GM21423 (cell line): Measurements from ENCODE around the gene PTK6.
"Not testable (repeated sequence)": the region's sequence is repeated elsewhere in the genome, so short reads cannot be mapped to it uniquely, and the experiment has no call there.

ENCODE experiments used
- ATAC-seq: cut with Tn5 transposase; IDR thresholded peaks from one replicate; pipeline ENCODE4 v1.9.1; 2021; ENCODE audit warnings: mild to moderate bottlenecking, moderate library complexity; ENCODE audit not compliant: unreplicated experiment

PTK6 gene

DNA sequence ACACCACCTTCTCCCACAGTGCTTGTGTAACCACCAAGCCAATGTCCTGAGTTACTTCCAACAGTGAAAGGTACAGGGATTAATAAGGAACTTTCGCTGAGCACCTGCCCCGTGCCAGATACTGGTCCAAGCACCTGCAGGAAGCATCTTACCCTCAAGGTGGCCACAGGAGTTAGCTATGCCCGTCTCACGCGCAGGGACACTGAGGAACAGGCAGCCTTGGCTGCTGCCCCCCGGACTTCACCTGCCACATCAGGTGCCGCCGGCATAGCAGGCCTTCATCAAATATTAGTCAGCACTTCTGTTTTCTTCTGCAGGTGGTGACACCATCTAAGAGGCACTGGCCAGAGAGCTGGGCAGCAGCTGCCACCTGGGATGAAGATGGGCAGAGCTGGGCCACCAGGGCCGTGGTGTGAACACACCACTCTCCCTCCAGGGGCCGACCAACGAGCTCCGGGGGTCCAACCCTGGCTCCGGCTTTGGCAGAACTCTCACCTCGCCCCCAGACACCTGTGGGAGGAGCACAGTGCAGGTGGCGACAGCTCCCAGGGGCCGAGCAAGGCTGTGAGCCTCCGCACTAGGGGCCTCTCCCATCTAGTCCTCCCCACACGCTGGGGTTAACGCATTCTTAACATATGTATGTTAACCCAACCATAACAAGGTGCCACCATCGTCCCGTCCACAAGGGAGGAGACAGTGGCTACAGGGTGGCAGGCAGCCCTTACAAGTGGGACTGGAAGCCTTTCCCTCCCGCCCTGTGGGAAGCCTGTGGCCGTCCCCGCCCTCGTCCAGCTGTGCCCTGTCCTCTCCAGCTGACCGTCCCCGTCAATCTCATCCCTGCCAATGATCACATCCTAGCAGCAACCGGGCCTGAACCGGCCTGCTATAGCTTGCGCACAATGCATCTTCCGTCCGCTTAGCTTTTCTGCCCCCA lies 19.5 kb downstream of the PTK6 start:
- no peak for ATAC-seq

DNA sequence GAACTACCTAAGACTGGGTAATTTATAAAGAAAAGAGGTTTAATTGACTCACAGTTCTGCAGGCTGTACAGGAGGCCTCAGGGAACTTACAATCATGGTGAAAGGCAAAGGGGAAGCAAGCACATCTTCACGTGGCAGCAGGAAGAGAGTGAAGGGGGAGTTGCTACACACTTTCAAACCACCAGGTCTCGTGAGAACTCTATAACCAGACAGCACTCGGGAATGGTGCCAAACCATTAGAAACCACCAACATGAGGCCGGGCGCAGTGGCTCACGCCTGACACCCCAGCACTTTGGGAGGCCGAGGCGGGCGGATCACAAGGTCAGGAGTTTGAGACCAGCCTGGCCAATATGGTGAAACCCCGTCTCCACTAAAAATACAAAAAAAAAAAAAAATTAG lies 22.7 kb downstream of the PTK6 start:
- not testable (repeated sequence) for ATAC-seq

GRCh38 chr20:63513207-63513606 lies 24.0 kb downstream of the PTK6 start:
- ATAC-seq, result no peak

DNA sequence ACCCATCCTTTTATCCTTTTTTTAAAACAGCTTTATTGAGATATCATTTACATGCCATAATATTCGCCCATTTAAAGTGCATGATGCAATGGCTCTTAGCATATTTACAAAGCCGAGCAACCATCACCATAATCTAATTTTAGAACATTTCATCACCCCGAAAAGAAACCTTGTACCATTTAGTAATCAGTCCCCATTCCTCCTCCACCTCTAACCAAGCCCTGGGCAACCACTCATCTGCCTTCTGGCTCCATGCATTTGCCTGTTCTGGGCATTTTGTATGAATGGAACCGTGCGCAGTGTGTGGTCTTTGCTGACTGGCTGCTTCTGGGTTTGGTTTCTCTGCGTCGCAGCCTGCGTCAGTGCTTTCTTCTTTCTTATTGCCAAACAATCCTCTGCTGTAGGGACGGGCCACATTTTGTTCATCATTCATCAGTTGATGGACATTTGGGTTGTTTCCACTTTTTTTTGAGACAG lies 28.1 kb downstream of the PTK6 start:
- ATAC-seq, result no peak

GRCh38 chr20:63508072-63508768 lies 29.0 kb downstream of the PTK6 start:
- ATAC-seq, result no peak

DNA sequence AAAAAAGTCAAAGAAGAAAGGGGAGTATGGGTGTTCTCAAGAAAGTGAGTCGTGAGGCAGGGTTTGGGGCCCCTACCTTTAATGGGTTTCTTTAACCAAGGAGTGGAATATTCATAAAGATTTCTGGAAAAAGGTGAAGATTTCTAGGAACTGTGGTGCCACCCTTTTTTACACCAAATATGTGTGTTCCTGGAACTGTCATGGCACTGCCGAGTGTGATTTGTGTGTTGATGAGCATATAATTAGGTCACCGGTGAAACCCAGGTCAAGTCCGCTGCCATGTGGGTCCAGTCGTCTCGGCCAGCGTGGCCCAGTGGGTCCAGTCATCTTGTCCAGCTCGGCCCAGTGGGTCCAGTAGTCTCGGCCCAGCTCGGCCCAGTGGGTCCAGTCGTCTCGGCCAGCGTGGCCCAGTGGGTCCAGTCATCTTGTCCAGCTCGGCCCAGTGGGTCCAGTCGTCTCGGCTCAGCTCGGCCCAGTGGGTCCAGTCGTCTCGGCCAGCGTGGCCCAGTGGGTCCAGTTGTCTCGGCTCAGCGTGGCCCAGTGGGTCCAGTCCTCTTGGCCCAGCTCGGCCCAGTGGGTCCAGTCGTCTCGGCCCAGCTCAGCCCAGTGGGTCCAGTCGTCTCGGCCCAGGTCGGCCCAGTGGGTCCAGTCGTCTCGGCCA lies 30.0 kb downstream of the PTK6 start:
- no peak for ATAC-seq

- ATAC-seq, result no peak
Measured at GRCh38 chr20:63505723-63506122, 31.5 kb downstream of the PTK6 start.

GRCh38 chr20:63505281-63505680 lies 31.9 kb downstream of the PTK6 start:
- ATAC-seq, result no peak

DNA sequence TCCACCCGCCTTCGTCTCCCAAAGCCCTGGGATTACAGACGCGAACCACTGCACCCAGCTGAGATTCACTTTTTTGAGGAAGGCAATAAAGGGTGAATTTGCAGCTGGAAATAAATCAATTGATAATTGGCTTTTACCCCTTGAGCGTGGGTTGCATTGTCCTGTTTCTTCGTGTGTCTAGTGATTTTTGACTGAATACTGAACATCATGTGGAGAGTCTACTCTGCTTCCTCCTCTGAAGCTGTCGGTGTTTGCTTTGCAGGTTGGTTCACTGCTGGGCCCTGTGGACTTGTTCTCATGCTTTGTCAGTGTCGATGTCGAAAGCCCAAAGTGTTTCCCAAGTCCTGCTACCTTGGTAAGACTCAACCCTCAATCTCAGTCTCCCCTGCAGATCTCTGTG lies 32.5 kb downstream of the PTK6 start:
- no peak for ATAC-seq

DNA sequence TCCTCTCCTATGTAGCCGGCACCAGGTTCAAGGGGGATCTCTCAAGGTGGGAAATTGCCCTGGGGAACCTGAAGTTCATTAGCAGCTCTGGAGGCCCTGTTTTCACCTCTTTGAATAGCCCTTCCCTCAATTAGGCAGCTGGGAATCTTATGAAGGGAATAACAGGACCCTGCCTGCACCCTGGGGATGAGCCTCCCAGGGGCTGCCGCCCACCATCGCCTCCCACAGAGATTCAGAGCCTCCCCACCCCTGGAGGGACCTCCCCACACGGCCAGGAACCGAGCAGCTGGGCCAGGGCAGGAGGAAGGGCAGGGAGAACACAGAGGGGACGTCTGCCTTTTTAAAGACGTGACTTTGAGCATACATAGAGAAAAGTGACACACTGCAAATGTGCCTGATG lies 33.7 kb downstream of the PTK6 start:
- no peak for ATAC-seq

GRCh38 chr20:63502671-63503172 lies 34.5 kb downstream of the PTK6 start:
- ATAC-seq, result no peak

DNA sequence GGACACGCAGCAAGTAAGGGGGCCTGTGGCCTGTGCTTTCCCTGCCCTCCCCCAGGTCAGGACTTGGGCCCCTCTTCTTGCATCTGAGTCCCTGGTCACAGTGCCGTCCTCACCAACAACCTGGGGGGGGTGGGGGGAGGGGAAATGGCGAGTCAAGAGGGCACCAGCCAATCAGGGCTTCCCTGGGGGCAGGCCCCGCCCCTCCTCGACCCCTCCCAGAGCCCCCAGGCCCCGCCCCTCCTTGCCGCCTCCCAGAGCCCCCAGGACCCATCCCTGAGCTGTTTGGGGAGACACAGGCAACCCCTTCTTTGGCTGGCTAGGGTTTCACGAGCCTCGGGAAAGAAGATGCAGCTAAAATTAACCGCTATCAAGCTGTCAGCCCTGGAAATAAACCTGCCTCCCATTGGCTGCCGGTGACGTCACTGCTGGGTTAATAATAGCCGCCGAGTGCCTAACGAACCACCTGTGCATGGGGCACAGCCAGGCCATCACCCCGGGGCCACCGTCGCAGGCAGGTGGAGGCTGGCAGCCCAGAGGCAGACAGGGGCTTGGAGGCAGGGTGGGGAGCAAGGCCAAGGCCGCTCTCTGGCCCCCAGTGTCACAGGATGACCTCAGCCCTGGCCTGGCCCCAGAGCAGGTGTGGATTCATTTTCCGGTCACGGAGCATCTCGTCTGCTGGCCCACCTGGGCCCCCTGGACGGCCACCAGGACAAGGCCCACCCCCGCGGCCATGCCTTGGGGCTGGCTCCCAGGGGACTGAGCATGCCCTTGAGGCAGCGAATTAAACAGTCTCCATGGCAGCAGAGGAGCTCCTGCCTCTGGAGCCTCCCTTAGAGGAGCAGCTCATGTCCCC lies 35.1 kb downstream of the PTK6 start:
- no peak for ATAC-seq

- ATAC-seq, result no peak
Measured at GRCh38 chr20:63500902-63501817, 36.0 kb downstream of the PTK6 start.

DNA sequence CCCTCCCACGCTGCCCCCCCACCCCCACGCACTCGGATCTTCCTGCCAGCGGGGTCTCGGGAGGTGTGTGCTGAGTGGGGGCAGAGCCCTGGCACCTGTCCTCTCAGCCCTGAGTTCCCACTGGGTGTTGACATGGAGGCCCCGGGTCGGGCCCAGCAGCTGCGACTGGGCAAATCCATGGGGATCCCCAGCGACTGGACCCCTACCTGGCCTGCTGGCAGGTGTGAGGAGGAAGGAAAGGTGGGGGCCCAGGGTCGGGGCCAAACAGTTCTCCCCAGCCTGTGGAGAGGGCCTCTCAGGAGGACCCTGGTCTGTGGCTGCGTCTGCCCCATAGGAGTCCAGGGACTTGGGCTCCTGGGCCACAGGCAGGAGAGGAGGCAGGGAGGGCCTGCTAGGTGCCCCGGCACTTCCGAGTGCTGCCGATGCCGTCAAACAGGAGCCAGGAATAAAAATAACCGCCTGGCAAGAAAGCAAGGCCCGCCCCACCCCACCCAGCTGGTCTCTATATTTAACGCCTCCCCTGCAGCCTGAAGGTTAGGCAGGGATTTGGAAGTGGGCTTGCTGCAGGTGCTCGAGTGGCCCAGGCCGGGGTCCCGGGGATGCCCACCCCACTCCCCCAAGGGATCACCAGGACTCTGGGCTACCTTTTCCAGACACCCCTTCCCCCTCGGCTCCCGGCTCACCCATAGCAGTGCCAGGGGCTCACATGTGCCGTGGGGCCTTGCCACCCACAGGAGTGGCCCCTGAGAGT lies 36.9 kb downstream of the PTK6 start:
- ATAC-seq, result no peak

- ATAC-seq, result no peak
Measured at GRCh38 chr20:63499338-63499969, 37.7 kb downstream of the PTK6 start.

GRCh38 chr20:63498960-63499337 lies 38.2 kb downstream of the PTK6 start, which contains the start of gene EEF1A2:
EEF1A2 (minus strand) TSS chr20:63499083; CDS start chr20:63497763, 1,320 bp downstream.
- ATAC-seq, result no peak

- no peak for ATAC-seq
Measured at GRCh38 chr20:63497946-63498935, 38.9 kb downstream of the PTK6 start.
